Sigmoid colon (tissue), 4 donors: Measurements from ENCODE around the gene LRP1.

Source experiments
- EP300 ChIP-seq, 4 donors: sonication (generic); formaldehyde crosslinking; IDR thresholded peaks; one replicate each; pipeline ENCODE4 v1.6.1; 2017; ENCODE audit warnings: antibody characterized with exemption in 4 of 4
- POLR2A ChIP-seq, 2 donors: fragments of 450-650 bp; IDR thresholded peaks; one replicate each; pipeline ENCODE4 v1.6.1; 2016; ENCODE audit warnings: antibody characterized with exemption in 2 of 2, mild to moderate bottlenecking in 2 of 2, moderate library complexity in 2 of 2
- POLR2AphosphoS5 ChIP-seq, 4 donors: sonication (generic); formaldehyde crosslinking; IDR thresholded peaks; one replicate each; pipeline ENCODE4 v1.6.1; 2017; ENCODE audit warnings: antibody characterized with exemption in 4 of 4

DNA sequence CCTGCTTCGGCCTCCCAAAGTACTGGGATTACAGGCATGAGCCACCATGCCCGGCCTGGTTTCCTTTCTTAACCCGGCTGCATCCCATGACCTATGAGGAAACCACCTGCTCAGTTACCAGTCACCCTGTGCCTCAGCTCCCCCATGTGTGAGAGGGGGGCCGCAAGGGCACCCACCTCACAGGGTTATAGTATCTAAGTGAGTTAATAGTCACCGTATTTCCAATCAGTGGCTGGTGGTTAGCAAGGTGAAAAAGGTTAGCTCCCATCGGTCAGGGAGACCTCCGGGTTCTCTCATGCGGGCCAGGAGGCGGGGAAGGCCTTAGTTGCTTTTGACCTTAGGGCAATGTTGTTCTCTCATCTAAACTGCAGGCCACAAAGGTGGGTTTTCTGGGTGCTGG, 6.7 kb downstream of the LRP1 start:
- TF ChIP-seq EP300 (IDR thresholded peaks at IDR 0.05) (no peak), POLR2AphosphoS5 (IDR thresholded peaks at IDR 0.05) (no peak), POLR2A (IDR thresholded peaks at IDR 0.05) (no peak)
